Stimulated activated CD4-positive, alpha-beta T cell treated with anti-CD3 and anti-CD28 coated beads, TNF-alpha, amount 100 ng/mL, for 1 hour (primary cell): Measurements from ENCODE around the gene MACF1.
"Not testable (repeated sequence)": the region's sequence is repeated elsewhere in the genome, so short reads cannot be mapped to it uniquely, and the experiment has no call there.

ENCODE experiments used
- DNase-seq, 3 donors: peaks; one replicate each; pipeline ENCODE4 v3.0.0-alpha.2; 2020; ENCODE audit warnings: low read depth in 3 of 3, low spot score in 1 of 3

MACF1 gene

GRCh38 chr1:39450041-39450440 is 245.5 kb downstream of the MACF1 start:
- not testable (repeated sequence) for DNase-seq

DNA sequence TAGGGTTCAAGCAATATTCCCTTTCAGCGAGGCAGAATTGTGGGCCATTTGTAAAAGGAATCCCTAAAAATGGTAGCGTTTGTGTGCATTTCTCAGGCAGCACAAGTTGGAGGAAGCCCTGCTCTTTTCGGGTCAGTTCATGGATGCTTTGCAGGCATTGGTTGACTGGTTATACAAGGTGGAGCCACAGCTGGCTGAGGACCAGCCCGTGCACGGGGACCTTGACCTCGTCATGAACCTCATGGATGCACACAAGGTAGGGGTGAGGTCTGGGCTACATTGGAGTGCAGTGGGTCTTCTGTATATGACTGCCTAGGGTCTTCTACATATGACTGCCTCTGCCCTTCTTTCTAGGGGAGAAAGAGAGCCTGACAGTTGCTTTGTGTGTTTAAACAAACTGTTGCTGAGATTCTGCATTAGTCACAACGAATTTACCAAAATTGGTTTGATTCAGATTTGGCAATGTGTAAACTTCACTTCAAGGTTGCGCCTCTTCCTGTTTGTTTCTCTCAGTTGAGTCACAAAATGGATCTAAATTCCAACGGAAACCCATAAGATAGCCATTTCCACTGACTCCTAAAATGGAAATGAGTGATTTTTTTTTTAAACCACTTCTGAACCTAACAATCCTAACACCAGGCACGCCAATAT is 246.6 kb downstream of the MACF1 start:
- no peak for DNase-seq

DNA sequence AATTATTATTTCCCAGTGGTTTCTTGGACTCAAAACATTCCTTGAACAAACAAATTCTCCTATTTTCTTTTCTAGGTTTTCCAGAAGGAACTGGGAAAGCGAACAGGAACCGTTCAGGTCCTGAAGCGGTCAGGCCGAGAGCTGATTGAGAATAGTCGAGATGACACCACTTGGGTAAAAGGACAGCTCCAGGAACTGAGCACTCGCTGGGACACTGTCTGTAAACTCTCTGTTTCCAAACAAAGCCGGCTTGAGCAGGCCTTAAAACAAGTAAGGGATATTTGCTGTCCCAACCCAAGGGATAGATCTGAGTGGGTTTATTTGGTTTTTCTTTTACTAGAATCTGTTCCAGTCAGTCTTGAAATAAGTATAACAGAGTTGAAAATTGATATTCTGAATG is 247.6 kb downstream of the MACF1 start:
- DNase-seq: no peak

DNA sequence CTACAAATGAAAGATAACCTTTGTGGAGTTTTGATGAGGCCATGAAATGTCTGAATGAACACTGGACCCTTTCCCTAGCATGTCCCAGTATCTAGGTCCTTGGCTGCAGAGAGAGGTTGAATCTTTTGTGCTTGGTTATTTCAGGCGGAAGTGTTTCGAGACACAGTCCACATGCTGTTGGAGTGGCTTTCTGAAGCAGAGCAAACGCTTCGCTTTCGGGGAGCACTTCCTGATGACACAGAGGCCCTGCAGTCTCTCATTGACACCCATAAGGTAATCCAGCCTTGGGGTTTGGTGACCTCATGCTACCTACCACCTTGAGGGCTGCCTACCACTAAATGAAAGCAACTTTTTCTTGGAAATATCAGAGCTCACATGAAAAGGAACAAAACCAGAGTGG is 248.0 kb downstream of the MACF1 start:
- no peak for DNase-seq

DNA sequence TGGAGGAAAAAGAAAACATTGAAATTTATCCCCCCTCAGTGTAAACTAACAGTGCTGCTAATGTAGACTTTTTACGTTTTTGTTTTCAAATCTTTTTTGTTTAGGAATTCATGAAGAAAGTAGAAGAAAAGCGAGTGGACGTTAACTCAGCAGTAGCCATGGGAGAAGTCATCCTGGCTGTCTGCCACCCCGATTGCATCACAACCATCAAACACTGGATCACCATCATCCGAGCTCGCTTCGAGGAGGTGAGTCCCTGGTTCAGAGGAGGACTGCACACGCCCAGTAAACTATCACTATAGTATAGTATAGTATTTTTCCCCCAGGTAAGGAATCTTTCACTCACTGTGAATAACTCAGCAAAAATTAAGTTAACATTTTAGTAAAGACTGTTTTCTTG is 249.1 kb downstream of the MACF1 start:
- no peak for DNase-seq

- DNase-seq: no peak
Observed at GRCh38 chr1:39458991-39459390, 254.5 kb downstream of the MACF1 start.

DNA sequence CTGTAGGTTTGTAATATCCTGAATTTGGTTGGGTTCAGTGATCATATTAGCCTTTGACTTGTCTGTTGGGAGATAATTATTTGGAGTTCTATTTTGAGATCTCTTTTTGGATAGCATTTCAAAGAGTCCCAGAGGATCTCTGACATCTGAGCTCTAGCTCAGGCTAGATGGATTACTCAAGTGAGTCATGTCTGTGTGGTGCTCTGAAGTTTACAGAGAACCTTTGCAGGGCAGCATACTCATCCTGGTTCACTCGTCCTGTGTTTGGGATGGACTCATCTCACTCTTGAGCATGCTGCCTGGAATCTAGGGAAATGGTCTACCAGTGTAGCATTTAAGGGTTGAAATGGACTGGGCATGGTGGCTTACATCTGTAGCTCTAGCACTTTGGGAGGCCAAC is 257.6 kb downstream of the MACF1 start:
- no peak for DNase-seq

- DNase-seq: no peak
Observed at GRCh38 chr1:39466413-39467107, 262.1 kb downstream of the MACF1 start.

- not testable (repeated sequence) for DNase-seq
Observed at GRCh38 chr1:39467108-39467720, 262.7 kb downstream of the MACF1 start.

- no peak for DNase-seq
Observed at GRCh38 chr1:39469150-39469549, 264.7 kb downstream of the MACF1 start.

DNA sequence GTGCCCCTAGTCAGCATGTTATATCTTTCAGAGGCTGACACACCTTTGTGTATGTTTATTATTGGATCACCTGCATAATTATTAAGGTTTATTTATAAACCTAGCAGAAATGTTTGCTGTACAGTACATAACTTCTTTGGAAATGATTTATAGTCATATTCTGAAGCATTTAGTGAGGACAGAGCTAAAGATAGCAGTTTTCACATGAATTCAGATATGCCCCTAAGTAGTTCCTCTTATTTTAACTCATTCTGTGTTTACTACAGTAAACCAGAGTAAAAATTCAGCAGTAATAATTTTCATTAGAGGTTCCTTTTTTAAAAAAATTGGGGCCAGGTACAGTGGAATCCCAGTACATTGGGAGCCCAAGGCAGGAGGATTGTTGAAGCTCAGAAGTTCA is 265.5 kb downstream of the MACF1 start:
- DNase-seq: no peak

- no peak for DNase-seq
Observed at GRCh38 chr1:39472826-39473225, 268.3 kb downstream of the MACF1 start.

GRCh38 chr1:39473324-39473723 is 268.8 kb downstream of the MACF1 start:
- DNase-seq: no peak

- DNase-seq: no peak
Observed at GRCh38 chr1:39474810-39475209, 270.3 kb downstream of the MACF1 start.

DNA sequence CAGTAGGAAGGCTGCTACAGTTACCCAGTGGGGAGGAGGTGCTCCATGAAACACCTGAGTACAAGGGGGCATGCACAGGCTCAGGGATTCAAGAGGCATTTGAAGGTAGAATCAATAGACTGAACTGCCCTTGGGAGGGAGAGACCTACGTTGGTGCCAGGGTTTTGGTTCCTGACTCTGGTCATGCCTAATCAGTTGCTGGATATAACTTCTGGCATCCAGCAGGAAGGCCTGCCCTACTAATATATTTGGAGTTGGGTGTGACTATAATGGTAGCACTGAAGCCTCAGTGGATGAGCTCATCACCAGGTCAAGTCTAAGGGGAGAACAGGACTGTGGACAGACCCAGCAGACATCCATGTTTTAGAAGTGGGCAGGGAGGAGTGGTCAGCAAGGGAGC is 271.1 kb downstream of the MACF1 start:
- DNase-seq: not testable (repeated sequence)

DNA sequence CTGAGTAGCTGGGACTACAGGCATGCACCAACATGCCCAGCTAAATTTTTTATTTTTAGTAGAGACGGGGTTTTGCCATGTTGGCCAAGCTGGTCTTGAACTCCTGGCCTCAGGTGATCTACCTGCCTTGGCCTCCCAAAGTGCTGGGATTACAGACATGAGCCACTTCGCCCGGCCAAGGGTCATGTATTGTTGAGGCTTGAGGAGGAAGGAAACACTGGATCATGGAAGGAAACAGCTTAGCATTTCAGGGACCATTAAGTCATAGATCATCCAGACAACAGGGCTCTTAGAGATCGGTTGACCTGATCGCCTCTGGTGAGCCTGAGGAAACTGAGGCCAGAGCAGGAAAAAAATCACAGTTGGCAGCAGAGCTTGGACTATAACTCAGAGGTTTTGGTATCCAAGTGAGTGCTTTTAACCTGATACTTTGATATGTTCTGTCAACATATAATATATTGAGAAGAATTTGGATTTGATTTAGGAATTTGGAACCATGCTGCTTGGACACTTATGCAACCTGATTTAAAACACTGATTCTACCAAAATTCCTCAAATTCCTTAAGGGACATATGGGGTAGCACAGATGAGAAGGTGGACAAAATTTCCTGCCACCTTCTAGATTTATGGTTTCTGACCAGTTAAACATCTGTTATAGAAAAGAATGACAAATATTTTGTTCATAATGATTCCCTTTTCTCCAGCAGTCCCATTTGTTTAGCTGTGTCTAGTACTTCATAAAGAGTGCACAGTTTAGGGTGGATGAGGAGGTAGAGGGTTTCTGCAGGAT is 273.8 kb downstream of the MACF1 start:
- no peak for DNase-seq

DNA sequence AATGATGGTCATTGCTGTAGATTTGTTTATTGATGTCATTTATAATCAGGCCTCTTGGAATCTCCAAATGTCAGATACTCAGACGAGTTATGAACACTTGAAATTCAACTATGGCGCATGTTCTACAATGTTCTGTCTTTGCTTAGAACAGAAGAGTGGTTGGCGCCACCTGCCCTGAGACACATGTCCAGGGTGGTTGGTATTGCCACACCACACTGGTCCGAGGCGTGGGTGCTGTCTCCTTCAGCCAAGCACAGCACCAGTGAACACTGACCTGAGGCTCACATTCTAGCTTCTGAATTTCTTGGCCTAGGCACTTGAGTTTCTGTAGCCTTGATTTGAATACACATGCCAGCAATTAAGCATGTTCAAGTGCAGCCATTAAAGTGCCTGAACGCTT is 276.8 kb downstream of the MACF1 start:
- no peak for DNase-seq

GRCh38 chr1:39483276-39483675 is 278.8 kb downstream of the MACF1 start:
- DNase-seq: no peak

DNA sequence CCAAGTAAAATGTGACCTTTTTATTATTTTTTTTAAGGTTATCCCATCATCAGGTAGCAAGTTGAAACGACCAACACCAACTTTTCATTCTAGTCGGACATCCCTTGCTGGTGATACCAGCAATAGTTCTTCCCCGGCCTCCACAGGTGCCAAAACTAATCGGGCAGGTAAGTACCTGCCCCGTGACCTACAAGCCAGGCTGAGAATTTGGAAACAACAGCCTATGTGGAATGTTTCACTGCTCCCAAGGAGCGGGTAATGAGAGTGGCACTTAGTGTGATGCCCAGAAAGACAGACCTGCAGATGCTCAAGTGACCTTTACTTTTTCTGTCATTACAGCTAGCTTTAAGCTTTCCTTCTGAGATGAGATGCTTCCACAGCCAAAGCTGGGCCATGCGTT is 280.1 kb downstream of the MACF1 start:
- no peak for DNase-seq

GRCh38 chr1:39485046-39485803 is 280.7 kb downstream of the MACF1 start:
- no peak for DNase-seq

GRCh38 chr1:39488012-39488545 is 283.6 kb downstream of the MACF1 start:
- DNase-seq: no peak
